OCI-LY7 (cell line): ENCODE results near the gene TRIM72. TPM values are rescaled to one million over a fixed set of nuclear protein-coding genes. Genes with fewer than 3 reads are reported as not detected.

ENCODE experiments used
- BruUV-seq: library from RNA; stranded (reverse); fragments of 400-500 nt; replicated peaks from 2 replicates; lab custom pipeline; 2021; lab: Mats Ljungman, UMichigan
- CTCF ChIA-PET: fragments of 300-600 bp; sonication (Branson Sonifier 250); formaldehyde crosslinking; loops from one replicate; lab custom pipeline; 2022; ENCODE audit warnings: antibody characterized with exemption; ENCODE audit not compliant: unreplicated experiment; lab: Charles Lee
- POLR2A ChIA-PET: fragments of 300-600 bp; sonication (Branson Sonifier 250); formaldehyde crosslinking; loops from one replicate; lab custom pipeline; 2022; ENCODE audit warnings: antibody characterized with exemption; lab: Charles Lee
- DNase-seq: peaks from one replicate; pipeline ENCODE4 v3.0.0-alpha.2; 2015; ENCODE audit warnings: low spot score
- H2AFZ ChIP-seq: fragments of 200-600 bp; sonication (generic), shearing (Covaris generic); 2 replicates; pipeline ENCODE4 v1.6.1; 2014; ENCODE audit warnings: mild to moderate bottlenecking, antibody characterized with exemption, low read length, moderate library complexity
- H3K27ac ChIP-seq: fragments of 200-600 bp; sonication (generic); 2 replicates; pipeline ENCODE4 v1.5.1; 2014; ENCODE audit warnings: mixed run types, low read depth, mild to moderate bottlenecking, moderate library complexity, low read length, inconsistent platforms; ENCODE audit not compliant: poor library complexity, severe bottlenecking
- H3K36me3 ChIP-seq: fragments of 200-600 bp; sonication (generic); 2 replicates; pipeline ENCODE4 v1.6.1; 2014; ENCODE audit warnings: mild to moderate bottlenecking, antibody characterized with exemption, low read length, moderate library complexity, mixed read lengths; ENCODE audit not compliant: insufficient read depth
- H3K4me1 ChIP-seq: fragments of 200-600 bp; sonication (generic); 2 replicates; pipeline ENCODE4 v1.5.1; 2014; ENCODE audit warnings: mild to moderate bottlenecking, low read length; ENCODE audit not compliant: insufficient read depth, poor library complexity, severe bottlenecking
- H3K4me2 ChIP-seq: fragments of 200-600 bp; sonication (generic); 2 replicates; pipeline ENCODE4 v1.6.1; 2014; ENCODE audit warnings: mild to moderate bottlenecking, low read length
- H3K4me3 ChIP-seq: fragments of 200-600 bp; sonication (generic); 2 replicates; pipeline ENCODE4 v1.5.1; 2014; ENCODE audit warnings: mild to moderate bottlenecking, low read depth, low read length; ENCODE audit not compliant: poor library complexity, severe bottlenecking
- H3K79me2 ChIP-seq: fragments of 200-600 bp; sonication (generic); 2 replicates; pipeline ENCODE4 v1.6.1; 2016; ENCODE audit warnings: low read depth, mild to moderate bottlenecking, low read length, moderate library complexity, mixed read lengths; ENCODE audit not compliant: insufficient read depth
- H3K9me2 ChIP-seq: fragments of 200-600 bp; sonication (generic); 2 replicates; pipeline ENCODE4 v1.6.1; 2016; ENCODE audit warnings: mild to moderate bottlenecking, low read length, mixed read lengths; ENCODE audit not compliant: insufficient read depth
- H3K9me3 ChIP-seq: fragments of 200-600 bp; sonication (generic); 2 replicates; pipeline ENCODE4 v1.6.1; 2014; ENCODE audit warnings: mild to moderate bottlenecking, mixed run types, low read length, mixed read lengths
- H4K20me1 ChIP-seq: fragments of 200-600 bp; sonication (generic); 2 replicates; pipeline ENCODE4 v1.6.1; 2014; ENCODE audit warnings: mild to moderate bottlenecking, antibody characterized with exemption, low read length, moderate library complexity, mixed read lengths; ENCODE audit not compliant: insufficient read depth
- CTCF ChIP-seq: fragments of 200-600 bp; sonication (generic); conservative IDR thresholded peaks from 2 replicates; pipeline ENCODE4 v1.5.1; 2014; ENCODE audit warnings: mild to moderate bottlenecking, antibody characterized with exemption, low read length, moderate library complexity, mixed read lengths
- EZH2phosphoT487 ChIP-seq: fragments of 200-600 bp; sonication (generic); IDR thresholded peaks from 2 replicates; pipeline ENCODE4 v1.6.1; 2018; ENCODE audit warnings: low read depth, borderline replicate concordance, mild to moderate bottlenecking, mixed run types, antibody characterized with exemption, low read length, moderate library complexity, mixed read lengths
- intact Hi-C: fragments of 100-400 bp; cut with micrococcal nuclease; formaldehyde crosslinking; loops from one replicate; pipeline ENCODE4 v1.10.0; 2022; ENCODE audit not compliant: unreplicated experiment
- total RNA-seq, 2 experiments: library from RNA; depleted of rRNA in 1 of 2; stranded (reverse); fragments of >200 nt in 1 of 2; shearing (Covaris generic) in 1 of 2; gene quantifications; 2 replicates each; pipeline ENCODE4 v1.2.3, GENCODE V29; 2014 to 2022

Gene TRIM72
- total RNA-seq, 2 experiments from 2014 or later: 0.13 to 1.1 TPM

- peaks cover 87% of the 10 kb centered on the region for H4K20me1 ChIP-seq
- POLR2A ChIA-PET: interaction anchor here (0.6 kb wide), 1 partner anchor 512 kb away, joined by 3 read pairs; no protein-coding TSS in a partner anchor
- DNase-seq: no peak
- peaks cover 97% of the 10 kb centered on the region for H3K79me2 ChIP-seq
- H3K4me1 ChIP-seq: peaks cover 21% of the 10 kb centered on the region
- H3K27ac ChIP-seq: no peak overlapping the region
- no TSS peak for BruUV-seq
- peaks cover 100% of the 10 kb centered on the region for H3K36me3 ChIP-seq
- H3K4me2 ChIP-seq: no peak overlapping the region
- no peaks in the 10 kb centered on the region for H3K9me3 ChIP-seq
- no peak overlapping the region for H2AFZ ChIP-seq
- CTCF ChIA-PET: interaction anchor here (1.1 kb wide), 1 partner anchor 17 kb away, joined by 3 read pairs; the partner anchor contains the start of gene PYCARD
- TF ChIP-seq CTCF: no peak
- no peak for TF ChIP-seq EZH2phosphoT487
- no peak overlapping the region for H3K4me3 ChIP-seq
- no peaks in the 10 kb centered on the region for H3K9me2 ChIP-seq
- intact Hi-C loops: no loop called here
These were observed 28.6 kb upstream of the TRIM72 start for GRCh38 chr16:31185339-31185738.

GRCh38 chr16:31186176-31186575, 27.7 kb upstream of the TRIM72 start:
- Histone ChIP-seq H3K4me2 (no peak overlapping the region), H3K9me2 (no peaks in the 10 kb centered on the region), H3K36me3 (peaks cover 100% of the 10 kb centered on the region), H3K27ac (no peak overlapping the region), H3K4me3 (no peak overlapping the region), H3K79me2 (peaks cover 89% of the 10 kb centered on the region), H3K4me1 (peaks cover 21% of the 10 kb centered on the region), H2AFZ (no peak overlapping the region), H3K9me3 (no peaks in the 10 kb centered on the region), H4K20me1 (peaks cover 82% of the 10 kb centered on the region)
- ChIA-PET CTCF (no interaction called here), POLR2A (no interaction called here)
- BruUV-seq: no TSS peak
- intact Hi-C loops: no loop called here
- TF ChIP-seq EZH2phosphoT487 (no peak), CTCF (no peak)
- DNase-seq: no peak

- intact Hi-C loops: no loop called here
- DNase-seq: no peak
- ChIA-PET CTCF (no interaction called here), POLR2A (interaction anchor here (1.1 kb wide), 1 partner anchor 14 kb away, joined by 4 read pairs; no protein-coding TSS in a partner anchor)
- Histone ChIP-seq H3K79me2 (peaks cover 79% of the 10 kb centered on the region), H3K4me2 (no peak overlapping the region), H2AFZ (no peak overlapping the region), H3K9me2 (no peaks in the 10 kb centered on the region), H3K9me3 (no peaks in the 10 kb centered on the region), H3K27ac (no peak overlapping the region), H4K20me1 (peaks cover 72% of the 10 kb centered on the region), H3K4me1 (peaks cover 12% of the 10 kb centered on the region), H3K4me3 (no peak overlapping the region), H3K36me3 (peaks cover 100% of the 10 kb centered on the region)
- no TSS peak for BruUV-seq
- TF ChIP-seq CTCF: no peak
- no peak for TF ChIP-seq EZH2phosphoT487
These were observed 26.8 kb upstream of the TRIM72 start for GRCh38 chr16:31186930-31187807.
